ENCODE data around the gene MCTP2. TPM values are rescaled to one million over a fixed set of nuclear protein-coding genes. Genes with fewer than 3 reads are reported as not detected.

MCTP2 gene
- total RNA-seq, 1 experiment from 2014 or later = 1.3 TPM

DNA sequence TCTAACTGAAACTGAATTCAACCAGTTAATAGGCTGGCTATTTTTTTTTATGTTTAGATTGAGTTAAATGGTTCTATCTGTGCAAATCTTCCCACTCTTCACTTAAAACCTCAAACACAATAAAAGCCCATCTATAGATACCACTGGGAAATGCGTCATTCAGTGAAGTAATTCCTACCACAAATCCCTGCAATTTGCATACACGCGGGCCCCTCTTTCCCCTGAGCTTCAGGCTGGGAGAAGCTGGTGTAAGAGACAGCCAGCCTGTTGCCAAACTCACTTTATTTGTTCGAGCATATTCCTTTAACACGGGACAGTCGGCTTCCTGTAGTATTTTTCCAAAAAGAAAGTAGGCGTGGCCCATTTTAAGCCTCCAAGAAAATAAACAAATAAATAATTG, 26.0 kb upstream of the MCTP2 start:
- H4K8ac ChIP-seq (replicated peaks; ENCODE audit: insufficient read length, low read depth, low read length) = no peak overlapping the region
- H2AK5ac ChIP-seq (ENCODE audit: insufficient read length, low read length) = no peak overlapping the region
- H3K4me2 ChIP-seq (ENCODE audit: insufficient read depth, insufficient read length, low read length) = no peak overlapping the region
- DNase-seq = no peak
- H3K27ac ChIP-seq (ENCODE audit: insufficient read length, low read depth, low read length) = no peak overlapping the region
- no peak overlapping the region for H4K5ac ChIP-seq (ENCODE audit: insufficient read length, low read depth, low read length)
- no peaks in the 10 kb centered on the region; the same call in 1 of the 2 replicates for H3K27me3 Mint-ChIP-seq (ENCODE audit: low read depth)
- no peak overlapping the region for H2BK5ac ChIP-seq (ENCODE audit: insufficient read length, low read length)
- no peak overlapping the region for H2BK15ac ChIP-seq (ENCODE audit: low read depth, low read length)
- no peak overlapping the region for H3K56ac ChIP-seq (ENCODE audit: insufficient read length, low read depth, low read length)
- H3K36me3 Mint-ChIP-seq (ENCODE audit: insufficient read depth in 1 of 3, low read depth in 3 of 3) = 0 out of 7 replicates have a peak, but pooled peaks cover 0 to 3% (median 0%) of the 10 kb centered on the region in 3 experiments
- H2BK12ac ChIP-seq (ENCODE audit: insufficient read length, low read depth, low read length) = no peak overlapping the region
- H3T11ph ChIP-seq (ENCODE audit: low read length) = no peak overlapping the region
- no peaks in the 10 kb centered on the region for H4K20me1 ChIP-seq (ENCODE audit: control insufficient read depth, insufficient read depth, insufficient read length)
- H3K27ac Mint-ChIP-seq = no peak overlapping the region
- H3K9me3 ChIP-seq (ENCODE audit: control insufficient read depth, low read depth, low read length) = no peaks in the 10 kb centered on the region
- no CpG with 5 or more reads among the region's 7 CpGs for WGBS (ENCODE audit: extremely low coverage, insufficient read length, low lambda C conversion rate)
- H3K18ac ChIP-seq (ENCODE audit: insufficient read length, low read depth, low read length) = no peak overlapping the region
- H2BK120ac ChIP-seq (ENCODE audit: low read depth, low read length, poor library complexity, severe bottlenecking) = no peak overlapping the region
- no peak overlapping the region for H3K9ac ChIP-seq (ENCODE audit: extremely low read depth, insufficient read length, low read length)
- H3K23ac ChIP-seq (ENCODE audit: insufficient read length, low read depth, low read length) = no peak overlapping the region
- no peaks in the 10 kb centered on the region; a peak in 1 of 5 replicates for H3K9me3 Mint-ChIP-seq
- peaks cover 3 to 9% of the 10 kb centered on the region in 2 experiments for H3K4me1 Mint-ChIP-seq
- no peak overlapping the region for H3K4ac ChIP-seq (ENCODE audit: low read depth, low read length)
- no peak overlapping the region for H4K91ac ChIP-seq (ENCODE audit: insufficient read length, low read depth, low read length)
- no peak overlapping the region for H2BK20ac ChIP-seq (ENCODE audit: low read depth, low read length, poor library complexity, severe bottlenecking)
- no peaks in the 10 kb centered on the region for H3K79me2 ChIP-seq (ENCODE audit: insufficient read depth, low read length)
- H3K14ac ChIP-seq (ENCODE audit: insufficient read depth, low read length) = no peak overlapping the region
- no peaks in the 10 kb centered on the region for H3K23me2 ChIP-seq (ENCODE audit: insufficient read length, low read depth, low read length, poor library complexity, severe bottlenecking)
- H3K4me1 ChIP-seq (ENCODE audit: insufficient read depth, low read length) = no peaks in the 10 kb centered on the region; the same call in 1 of the 2 replicates
- no peaks in the 10 kb centered on the region for H3K79me1 ChIP-seq (ENCODE audit: insufficient read depth, low read depth, low read length, poor library complexity, severe bottlenecking)
- no peak overlapping the region for H3K4me3 Mint-ChIP-seq
- peak overlapping the region; percentile 32 for H2AFZ ChIP-seq (ENCODE audit: low read length)
- TF ChIP-seq, protein P1, sequence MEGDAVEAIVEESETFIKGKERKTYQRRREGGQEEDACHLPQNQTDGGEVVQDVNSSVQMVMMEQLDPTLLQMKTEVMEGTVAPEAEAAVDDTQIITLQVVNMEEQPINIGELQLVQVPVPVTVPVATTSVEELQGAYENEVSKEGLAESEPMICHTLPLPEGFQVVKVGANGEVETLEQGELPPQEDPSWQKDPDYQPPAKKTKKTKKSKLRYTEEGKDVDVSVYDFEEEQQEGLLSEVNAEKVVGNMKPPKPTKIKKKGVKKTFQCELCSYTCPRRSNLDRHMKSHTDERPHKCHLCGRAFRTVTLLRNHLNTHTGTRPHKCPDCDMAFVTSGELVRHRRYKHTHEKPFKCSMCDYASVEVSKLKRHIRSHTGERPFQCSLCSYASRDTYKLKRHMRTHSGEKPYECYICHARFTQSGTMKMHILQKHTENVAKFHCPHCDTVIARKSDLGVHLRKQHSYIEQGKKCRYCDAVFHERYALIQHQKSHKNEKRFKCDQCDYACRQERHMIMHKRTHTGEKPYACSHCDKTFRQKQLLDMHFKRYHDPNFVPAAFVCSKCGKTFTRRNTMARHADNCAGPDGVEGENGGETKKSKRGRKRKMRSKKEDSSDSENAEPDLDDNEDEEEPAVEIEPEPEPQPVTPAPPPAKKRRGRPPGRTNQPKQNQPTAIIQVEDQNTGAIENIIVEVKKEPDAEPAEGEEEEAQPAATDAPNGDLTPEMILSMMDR (conservative IDR thresholded peaks at IDR 0.05) = no peak
- H3K27me3 ChIP-seq (ENCODE audit: insufficient read depth, low read length) = no peaks in the 10 kb centered on the region

Measured in H9 (cell line).